GM10248 (cell line): ENCODE data around the gene E2F8.

ENCODE experiments used
- CTCF ChIA-PET: fragments of 300-600 bp; sonication (Branson Sonifier 250); formaldehyde crosslinking; extraction: SDS; loops from one replicate; lab custom pipeline; 2021; ENCODE audit warnings: antibody characterized with exemption; lab: Yijun Ruan, JAX
- POLR2A ChIA-PET: fragments of 350-650 bp; sonication (Branson Sonifier 250); formaldehyde crosslinking; extraction: SDS; loops from one replicate; lab custom pipeline; 2020; ENCODE audit warnings: antibody characterized with exemption; lab: Yijun Ruan, JAX
- DNase-seq: peaks from one replicate; pipeline ENCODE4 v3.0.0; 2012; ENCODE audit errors: extremely low spot score
- CTCF ChIP-seq: IDR thresholded peaks from 2 replicates; pipeline ENCODE4 v1.5.1; 2012; ENCODE audit warnings: mild to moderate bottlenecking, low read depth; ENCODE audit errors: extremely low read depth, missing control alignments, control extremely low read depth

E2F8 gene

GRCh38 chr11:19185036-19185435 is 55.7 kb downstream of the E2F8 start:
- TF ChIP-seq CTCF: no peak
- ChIA-PET CTCF (no interaction called here), POLR2A (no interaction called here)
- no peak for DNase-seq

GRCh38 chr11:19183646-19184045 is 57.1 kb downstream of the E2F8 start:
- ChIA-PET CTCF (interaction anchor here (1.1 to 1.8 kb wide), 5 partner anchors 30 to 107 kb away, joined by 3 to 4 read pairs (median 4); no protein-coding TSS in a partner anchor), POLR2A (no interaction called here)
- no peak for DNase-seq
- TF ChIP-seq CTCF: no peak

- no peak for DNase-seq
- POLR2A ChIA-PET: no interaction called here
- CTCF ChIA-PET: interaction anchor here (0.7 to 1.0 kb wide), 3 partner anchors 10 to 104 kb away, joined by 3 read pairs; no protein-coding TSS in a partner anchor
- no peak for TF ChIP-seq CTCF
These were observed 59.0 kb downstream of the E2F8 start for GRCh38 chr11:19181531-19182261.

- TF ChIP-seq CTCF: no peak
- CTCF ChIA-PET: interaction anchor here (0.9 kb wide), 1 partner anchor 106 kb away, joined by 3 read pairs; no protein-coding TSS in a partner anchor
- POLR2A ChIA-PET: no interaction called here
- DNase-seq: no peak
These were observed 64.0 kb downstream of the E2F8 start for GRCh38 chr11:19176629-19177186.
